ENCODE measurements around the gene TEPSIN. TPM values are rescaled to one million over a fixed set of nuclear protein-coding genes. Genes with fewer than 3 reads are reported as not detected.

Gene TEPSIN
- total RNA-seq, 1 experiment from 2014 or later = 38.8 TPM

- Mint-ChIP-seq H3K4me1 (peaks cover 15 to 25% of the 10 kb centered on the region in 2 experiments), H3K36me3 (ENCODE audit: insufficient read depth in 1 of 3, low read depth in 3 of 3) (peaks cover 11 to 15% (median 11%) of the 10 kb centered on the region in 3 experiments), H3K9me3 (no peaks in the 10 kb centered on the region; a peak in 1 of 5 replicates), H3K27ac (no peak overlapping the region), H3K27me3 (ENCODE audit: low read depth) (no peaks in the 10 kb centered on the region), H3K4me3 (no peak overlapping the region)
- Histone ChIP-seq H2AK5ac (ENCODE audit: insufficient read length, low read length) (no peak overlapping the region), H3K9me3 (ENCODE audit: control insufficient read depth, low read depth, low read length) (no peaks in the 10 kb centered on the region), H2BK5ac (ENCODE audit: insufficient read length, low read length) (no peak overlapping the region), H3K9ac (ENCODE audit: extremely low read depth, insufficient read length, low read length) (no peak overlapping the region), H2BK12ac (ENCODE audit: insufficient read length, low read depth, low read length) (no peak overlapping the region), H4K8ac (replicated peaks; ENCODE audit: insufficient read length, low read depth, low read length) (no peak overlapping the region), H3K4me2 (ENCODE audit: insufficient read depth, insufficient read length, low read length) (no peak overlapping the region), H3K4me1 (ENCODE audit: insufficient read depth, low read length) (no peaks in the 10 kb centered on the region), H3K56ac (ENCODE audit: insufficient read length, low read depth, low read length) (no peak overlapping the region), H3K23me2 (ENCODE audit: insufficient read length, low read depth, low read length, poor library complexity, severe bottlenecking) (no peaks in the 10 kb centered on the region), H3K14ac (ENCODE audit: insufficient read depth, low read length) (no peak overlapping the region), H3K23ac (ENCODE audit: insufficient read length, low read depth, low read length) (no peak overlapping the region), H4K91ac (ENCODE audit: insufficient read length, low read depth, low read length) (no peak overlapping the region), H3K79me1 (ENCODE audit: insufficient read depth, low read depth, low read length, poor library complexity, severe bottlenecking) (no peaks in the 10 kb centered on the region), H3K4ac (ENCODE audit: low read depth, low read length) (no peak overlapping the region), H4K5ac (ENCODE audit: insufficient read length, low read depth, low read length) (no peak overlapping the region), H3K18ac (ENCODE audit: insufficient read length, low read depth, low read length) (no peak overlapping the region), H3K79me2 (ENCODE audit: insufficient read depth, low read length) (no peaks in the 10 kb centered on the region), H2BK20ac (ENCODE audit: low read depth, low read length, poor library complexity, severe bottlenecking) (no peak overlapping the region), H4K20me1 (ENCODE audit: control insufficient read depth, insufficient read depth, insufficient read length) (no peaks in the 10 kb centered on the region), H2AFZ (ENCODE audit: low read length) (no peak overlapping the region), H2BK15ac (ENCODE audit: low read depth, low read length) (no peak overlapping the region), H3K27me3 (ENCODE audit: insufficient read depth, low read length) (no peaks in the 10 kb centered on the region), H3T11ph (ENCODE audit: low read length) (no peak overlapping the region), H2BK120ac (ENCODE audit: low read depth, low read length, poor library complexity, severe bottlenecking) (no peak overlapping the region), H3K27ac (ENCODE audit: insufficient read length, low read depth, low read length) (no peak overlapping the region)
- TF ChIP-seq, protein P1, sequence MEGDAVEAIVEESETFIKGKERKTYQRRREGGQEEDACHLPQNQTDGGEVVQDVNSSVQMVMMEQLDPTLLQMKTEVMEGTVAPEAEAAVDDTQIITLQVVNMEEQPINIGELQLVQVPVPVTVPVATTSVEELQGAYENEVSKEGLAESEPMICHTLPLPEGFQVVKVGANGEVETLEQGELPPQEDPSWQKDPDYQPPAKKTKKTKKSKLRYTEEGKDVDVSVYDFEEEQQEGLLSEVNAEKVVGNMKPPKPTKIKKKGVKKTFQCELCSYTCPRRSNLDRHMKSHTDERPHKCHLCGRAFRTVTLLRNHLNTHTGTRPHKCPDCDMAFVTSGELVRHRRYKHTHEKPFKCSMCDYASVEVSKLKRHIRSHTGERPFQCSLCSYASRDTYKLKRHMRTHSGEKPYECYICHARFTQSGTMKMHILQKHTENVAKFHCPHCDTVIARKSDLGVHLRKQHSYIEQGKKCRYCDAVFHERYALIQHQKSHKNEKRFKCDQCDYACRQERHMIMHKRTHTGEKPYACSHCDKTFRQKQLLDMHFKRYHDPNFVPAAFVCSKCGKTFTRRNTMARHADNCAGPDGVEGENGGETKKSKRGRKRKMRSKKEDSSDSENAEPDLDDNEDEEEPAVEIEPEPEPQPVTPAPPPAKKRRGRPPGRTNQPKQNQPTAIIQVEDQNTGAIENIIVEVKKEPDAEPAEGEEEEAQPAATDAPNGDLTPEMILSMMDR (conservative IDR thresholded peaks at IDR 0.05) = no peak
- DNase-seq = no peak
- WGBS (ENCODE audit: extremely low coverage, insufficient read length, low lambda C conversion rate) = no CpG with 5 or more reads among the region's 31 CpGs
These were observed 11.6 kb upstream of the TEPSIN start for GRCh38 chr17:81250286-81251093.
